ENCODE data around the gene PRPF6.

DNA sequence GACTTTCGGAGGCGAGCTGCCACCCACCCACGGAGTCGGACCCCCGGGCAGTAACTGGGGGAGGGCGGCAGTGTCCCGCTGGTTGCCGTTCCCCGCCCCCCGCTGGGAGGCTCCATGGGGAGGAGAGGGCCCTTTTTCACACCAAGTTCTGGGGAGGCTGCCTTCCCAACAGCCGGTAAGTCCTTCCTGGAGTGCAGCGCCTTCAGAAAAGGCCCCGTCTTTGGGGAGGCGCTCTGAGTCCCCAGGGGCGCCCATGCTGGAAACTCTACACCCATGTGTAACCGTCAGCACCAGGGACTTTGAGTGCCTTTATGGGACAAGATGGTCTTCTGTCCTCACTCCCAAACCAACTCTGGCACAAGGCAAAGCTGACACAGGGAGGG, 68.9 kb downstream of the PRPF6 start:
- no peak for TF ChIP-seq REST (IDR thresholded peaks at IDR 0.05; ENCODE audit: borderline replicate concordance)
- TF ChIP-seq CTCF (IDR thresholded peaks at IDR 0.05; ENCODE audit: poor library complexity, severe bottlenecking): no peak
